Caco-2 (cell line): Measurements from ENCODE around the gene SIK3. TPM values are rescaled to one million over a fixed set of nuclear protein-coding genes. Genes with fewer than 3 reads are reported as not detected.

Experiments used
- BruUV-seq: library from RNA; stranded (reverse); fragments of 400-500 nt; replicated peaks from 2 replicates; lab custom pipeline; 2021; lab: Mats Ljungman, UMichigan
- CTCF ChIA-PET: fragments of 300-600 bp; sonication (Branson Sonifier 250); formaldehyde crosslinking; loops from one replicate; lab custom pipeline; 2022; ENCODE audit warnings: antibody characterized with exemption; lab: Charles Lee
- POLR2A ChIA-PET: fragments of 300-600 bp; sonication (Branson Sonifier 250); formaldehyde crosslinking; loops from one replicate; lab custom pipeline; 2022; ENCODE audit warnings: antibody characterized with exemption; lab: Charles Lee
- DNase-seq, 2 experiments: peaks; one replicate each; pipeline versions ENCODE4 v3.0.0 to v3.0.0-alpha.2; 2020 to 2022
- H3K27me3 ChIP-seq: replicated peaks from 2 replicates; pipeline ENCODE4 v1.6.0; 2011; ENCODE audit warnings: low read length; ENCODE audit not compliant: control insufficient read depth, insufficient read depth
- H3K36me3 ChIP-seq: 2 replicates; pipeline ENCODE4 v1.5.1; 2011; ENCODE audit warnings: low read length; ENCODE audit not compliant: control insufficient read depth, insufficient read depth
- H3K4me1 ChIP-seq: fragments of 250-450 bp; sonication (Bioruptor Pico); 2 replicates; pipeline ENCODE4 v1.5.1; 2020; ENCODE audit warnings: mild to moderate bottlenecking
- H3K4me3 ChIP-seq: 2 replicates; pipeline ENCODE4 v1.5.1; 2011; ENCODE audit warnings: low read depth, mild to moderate bottlenecking, control low read depth, low read length
- H3K9me3 ChIP-seq: fragments of 250-450 bp; sonication (Bioruptor Pico); 2 replicates; pipeline ENCODE4 v1.5.1; 2020; ENCODE audit warnings: mild to moderate bottlenecking, moderate library complexity
- H3K27ac Mint-ChIP-seq: one replicate; pipeline ENCODE4 v1.8.0; 2022; ENCODE audit warnings: mixed read lengths; ENCODE audit not compliant: unreplicated experiment
- H3K27me3 Mint-ChIP-seq: one replicate; pipeline ENCODE4 v1.8.0; 2022; ENCODE audit warnings: mixed read lengths; ENCODE audit not compliant: insufficient read depth, unreplicated experiment
- H3K36me3 Mint-ChIP-seq: one replicate; pipeline ENCODE4 v1.8.0; 2022; ENCODE audit warnings: mild to moderate bottlenecking, mixed read lengths; ENCODE audit not compliant: insufficient read depth, unreplicated experiment
- H3K4me1 Mint-ChIP-seq: one replicate; pipeline ENCODE4 v1.8.0; 2022; ENCODE audit warnings: low read depth, mixed read lengths; ENCODE audit not compliant: unreplicated experiment
- H3K4me3 Mint-ChIP-seq: one replicate; pipeline ENCODE4 v1.8.0; 2022; ENCODE audit warnings: mild to moderate bottlenecking, moderate library complexity, mixed read lengths; ENCODE audit not compliant: unreplicated experiment
- H3K9me3 Mint-ChIP-seq: one replicate; pipeline ENCODE4 v1.8.0; 2022; ENCODE audit warnings: mixed read lengths; ENCODE audit not compliant: unreplicated experiment
- intact Hi-C: fragments of 100-400 bp; cut with micrococcal nuclease; formaldehyde crosslinking; loops from one replicate; pipeline ENCODE4 v1.10.0; 2022; ENCODE audit not compliant: unreplicated experiment
- total RNA-seq: library from RNA; stranded (reverse); gene quantifications from 2 replicates; pipeline ENCODE4 v1.2.3, GENCODE V29; 2022
- TF ChIP-seq, protein P1 (sequence below), 2 experiments: fragments of 200-600 bp in 1 of 2; IDR thresholded peaks; 1 replicate in 1 of 2; 2 replicates in 1 of 2; pipeline versions ENCODE4 v1.5.1 to v1.8.0; 2011 to 2022; ENCODE audit warnings: antibody characterized with exemption in 1 of 2, control low read depth in 1 of 2, inconsistent platforms in 1 of 2, low read depth in 1 of 2, low read length in 1 of 2, mild to moderate bottlenecking in 1 of 2, moderate library complexity in 1 of 2; ENCODE audit not compliant: insufficient read depth in 1 of 2, severe bottlenecking in 1 of 2, unreplicated experiment in 1 of 2

SIK3 gene
- total RNA-seq, 1 experiment from 2014 or later, result 65.7 TPM

DNA sequence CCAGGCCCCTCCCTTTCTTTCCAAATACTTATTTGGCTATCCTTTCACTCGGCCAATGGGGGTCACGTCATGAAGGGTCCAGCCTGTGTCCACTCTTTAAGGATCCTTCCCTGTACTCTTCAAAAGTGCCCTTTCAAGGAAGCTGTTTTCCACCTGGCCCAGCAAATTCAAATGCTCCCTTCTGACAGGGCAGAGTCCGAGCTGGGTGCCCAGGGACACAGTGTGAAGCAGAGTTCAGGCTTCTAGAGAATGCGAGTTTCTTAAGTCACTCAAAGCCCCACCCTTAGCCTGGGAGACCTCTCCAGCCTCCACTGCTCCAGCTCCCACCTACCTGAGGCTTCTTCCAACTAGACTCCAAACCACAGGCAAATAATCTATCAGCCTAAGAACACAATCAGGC lies 255.3 kb downstream of the SIK3 start:
- intact Hi-C loops, result loop anchor here (2.0 kb wide), 2 partner anchors 14 to 34 kb away; partner anchors contain the start of gene APOC3
- no TSS peak for BruUV-seq
- Mint-ChIP-seq H3K9me3 (no peaks in the 10 kb centered on the region), H3K4me1 (peaks cover 45% of the 10 kb centered on the region), H3K4me3 (peak overlapping the region; percentile 50), H3K27me3 (no peaks in the 10 kb centered on the region), H3K27ac (peak overlapping the region; percentile 93), H3K36me3 (peaks cover 53% of the 10 kb centered on the region)
- Histone ChIP-seq H3K4me1 (peaks cover 61% of the 10 kb centered on the region), H3K9me3 (no peaks in the 10 kb centered on the region), H3K36me3 (peaks cover 11% of the 10 kb centered on the region), H3K4me3 (no peak overlapping the region), H3K27me3 (no peaks in the 10 kb centered on the region)
- peak; percentile 79 to 95 for DNase-seq
- TF ChIP-seq, protein P1, sequence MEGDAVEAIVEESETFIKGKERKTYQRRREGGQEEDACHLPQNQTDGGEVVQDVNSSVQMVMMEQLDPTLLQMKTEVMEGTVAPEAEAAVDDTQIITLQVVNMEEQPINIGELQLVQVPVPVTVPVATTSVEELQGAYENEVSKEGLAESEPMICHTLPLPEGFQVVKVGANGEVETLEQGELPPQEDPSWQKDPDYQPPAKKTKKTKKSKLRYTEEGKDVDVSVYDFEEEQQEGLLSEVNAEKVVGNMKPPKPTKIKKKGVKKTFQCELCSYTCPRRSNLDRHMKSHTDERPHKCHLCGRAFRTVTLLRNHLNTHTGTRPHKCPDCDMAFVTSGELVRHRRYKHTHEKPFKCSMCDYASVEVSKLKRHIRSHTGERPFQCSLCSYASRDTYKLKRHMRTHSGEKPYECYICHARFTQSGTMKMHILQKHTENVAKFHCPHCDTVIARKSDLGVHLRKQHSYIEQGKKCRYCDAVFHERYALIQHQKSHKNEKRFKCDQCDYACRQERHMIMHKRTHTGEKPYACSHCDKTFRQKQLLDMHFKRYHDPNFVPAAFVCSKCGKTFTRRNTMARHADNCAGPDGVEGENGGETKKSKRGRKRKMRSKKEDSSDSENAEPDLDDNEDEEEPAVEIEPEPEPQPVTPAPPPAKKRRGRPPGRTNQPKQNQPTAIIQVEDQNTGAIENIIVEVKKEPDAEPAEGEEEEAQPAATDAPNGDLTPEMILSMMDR (IDR thresholded peaks at IDR 0.05; ENCODE audit: insufficient read depth in 1 of 2, low read depth in 1 of 2, low read length in 1 of 2, severe bottlenecking in 1 of 2, unreplicated experiment in 1 of 2), result no peak
- ChIA-PET CTCF (interaction anchor here (1.0 to 1.4 kb wide), 4 partner anchors 14 to 55 kb away, joined by 3 to 15 read pairs (median 5); partner anchors contain the start of genes APOA5, APOC3 and ZPR1), POLR2A (interaction anchor here (0.9 to 1.1 kb wide), 3 partner anchors 35 to 255 kb away, joined by 3 to 6 read pairs (median 3); partner anchors contain the start of genes SIK3 and ZPR1)

- no peaks in the 10 kb centered on the region for H3K9me3 Mint-ChIP-seq
- Histone ChIP-seq H3K4me3 (no peak overlapping the region), H3K4me1 (peaks cover 68% of the 10 kb centered on the region), H3K27me3 (no peaks in the 10 kb centered on the region), H3K9me3 (no peaks in the 10 kb centered on the region), H3K36me3 (peaks cover 6% of the 10 kb centered on the region)
- TF ChIP-seq, protein P1 (IDR thresholded peaks at IDR 0.05; ENCODE audit: insufficient read depth in 1 of 2, low read depth in 1 of 2, low read length in 1 of 2, severe bottlenecking in 1 of 2, unreplicated experiment in 1 of 2), result no peak
- H3K4me3 Mint-ChIP-seq, result no peak overlapping the region
- H3K27me3 Mint-ChIP-seq, result no peaks in the 10 kb centered on the region
- ChIA-PET CTCF (interaction anchor here (0.7 to 1.3 kb wide), 2 partner anchors 51 to 254 kb away, joined by 4 to 5 read pairs; partner anchors contain the start of gene APOA5), POLR2A (no interaction called here)
- peaks cover 54% of the 10 kb centered on the region for H3K36me3 Mint-ChIP-seq
- no peak for DNase-seq
- no TSS peak for BruUV-seq
- H3K27ac Mint-ChIP-seq, result peak overlapping the region; percentile 93
- H3K4me1 Mint-ChIP-seq, result peaks cover 53% of the 10 kb centered on the region
- intact Hi-C loops, result loop anchor here (2.0 kb wide), 2 partner anchors 13 to 35 kb away; partner anchors contain the start of gene APOC3
These were observed 256.1 kb downstream of the SIK3 start for GRCh38 chr11:116842117-116842516.

GRCh38 chr11:116840746-116841296 lies 257.4 kb downstream of the SIK3 start:
- Histone ChIP-seq H3K27me3 (no peaks in the 10 kb centered on the region), H3K36me3 (peaks cover 9% of the 10 kb centered on the region; the same call in 1 of the 2 replicates), H3K9me3 (no peaks in the 10 kb centered on the region), H3K4me1 (peaks cover 81% of the 10 kb centered on the region), H3K4me3 (no peak overlapping the region)
- Mint-ChIP-seq H3K9me3 (no peaks in the 10 kb centered on the region), H3K36me3 (peaks cover 54% of the 10 kb centered on the region), H3K4me3 (no peak overlapping the region), H3K4me1 (peaks cover 61% of the 10 kb centered on the region), H3K27me3 (no peaks in the 10 kb centered on the region), H3K27ac (peak overlapping the region; percentile 27)
- TF ChIP-seq, protein P1 (IDR thresholded peaks at IDR 0.05; ENCODE audit: insufficient read depth in 1 of 2, low read depth in 1 of 2, low read length in 1 of 2, severe bottlenecking in 1 of 2, unreplicated experiment in 1 of 2), result no peak
- ChIA-PET POLR2A (interaction anchor here (0.6 kb wide), 1 partner anchor 65 kb away, joined by 10 read pairs; no protein-coding TSS in a partner anchor), CTCF (interaction anchor here (1.1 to 1.3 kb wide), 3 partner anchors 11 to 53 kb away, joined by 3 to 4 read pairs (median 3); partner anchors contain the start of genes APOA5, APOC3 and ZPR1)
- BruUV-seq, result no TSS peak
- intact Hi-C loops, result no loop called here
- DNase-seq, result no peak
